Measurements from ENCODE around the gene RNFT2.
"Not testable (repeated sequence)": the region's sequence is repeated elsewhere in the genome, so short reads cannot be mapped to it uniquely, and the experiment has no call there.

RNFT2 gene

GRCh38 chr12:116718655-116719454 lies 19.3 kb upstream of the RNFT2 start:
- TF ChIP-seq POLR2A (IDR thresholded peaks at IDR 0.05; ENCODE audit: low read depth, low read length): no peak
- DNase-seq (ENCODE audit: insufficient read length, low spot score): no peak

GRCh38 chr12:116719731-116720528 lies 18.2 kb upstream of the RNFT2 start:
- DNase-seq (ENCODE audit: insufficient read length, low spot score) (no peak), FAIRE-seq (no peak)
- TF ChIP-seq POLR2A (IDR thresholded peaks at IDR 0.05; ENCODE audit: low read depth, low read length): no peak

More at GRCh38 chr12:116718655-116719454, 19.3 kb upstream of the RNFT2 start:
- FAIRE-seq: no peak

- TF ChIP-seq POLR2A (IDR thresholded peaks at IDR 0.05; ENCODE audit: low read depth, low read length): no peak
- DNase-seq (ENCODE audit: insufficient read length, low spot score) (no peak), FAIRE-seq (no peak)
Measured at GRCh38 chr12:116722245-116722644, 15.9 kb upstream of the RNFT2 start.

- no peak for FAIRE-seq
- no peak for DNase-seq (ENCODE audit: insufficient read length, low spot score)
- no peak for TF ChIP-seq POLR2A (IDR thresholded peaks at IDR 0.05; ENCODE audit: low read depth, low read length)
Measured at GRCh38 chr12:116726694-116727093, 11.4 kb upstream of the RNFT2 start.

GRCh38 chr12:116727261-116727660 lies 10.9 kb upstream of the RNFT2 start:
- no peak for FAIRE-seq
- no peak for DNase-seq (ENCODE audit: insufficient read length, low spot score)
- no peak for TF ChIP-seq POLR2A (IDR thresholded peaks at IDR 0.05; ENCODE audit: low read depth, low read length)

DNA sequence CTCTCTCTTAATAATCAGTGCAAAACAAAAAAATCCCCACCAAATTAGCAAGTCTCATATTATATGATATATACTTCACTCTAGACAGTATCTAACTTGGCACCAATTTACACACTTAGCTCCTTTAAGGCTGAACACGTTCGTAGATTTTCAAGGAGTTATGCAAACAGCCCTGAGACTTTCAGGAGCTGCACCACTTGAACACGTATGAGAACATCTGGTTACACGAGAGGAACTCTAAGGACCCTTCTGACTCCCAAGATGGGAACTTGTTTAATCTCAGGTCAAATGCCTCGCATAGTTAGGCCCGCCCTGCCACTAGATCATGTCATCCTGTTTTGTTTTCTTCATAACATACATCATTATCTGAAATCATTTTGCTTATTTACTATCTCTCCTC lies 10.2 kb upstream of the RNFT2 start:
- FAIRE-seq (no peak), DNase-seq (ENCODE audit: insufficient read length, low spot score) (no peak)
- no peak for TF ChIP-seq POLR2A (IDR thresholded peaks at IDR 0.05; ENCODE audit: low read depth, low read length)

DNA sequence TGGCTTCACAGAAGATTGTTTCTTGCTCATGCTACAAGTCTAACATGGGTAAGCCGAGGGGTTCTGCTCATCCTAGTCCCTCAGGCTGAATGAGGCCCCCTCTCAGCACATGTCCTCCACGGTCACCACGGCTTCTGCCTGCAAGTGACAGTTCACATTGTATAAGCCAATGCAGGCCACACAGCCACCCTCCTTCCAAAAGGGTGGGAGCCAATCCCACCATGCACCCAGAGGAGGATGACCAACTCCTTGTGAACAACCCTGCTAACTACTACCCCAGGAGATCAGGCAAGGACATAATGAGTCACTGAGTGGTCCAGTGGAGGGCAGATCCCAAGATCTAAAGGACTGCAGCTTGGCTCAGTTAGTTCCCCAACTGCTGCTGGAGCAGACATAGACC lies 6.3 kb upstream of the RNFT2 start:
- DNase-seq (ENCODE audit: insufficient read length, low spot score): no peak
- TF ChIP-seq POLR2A (IDR thresholded peaks at IDR 0.05; ENCODE audit: low read depth, low read length): no peak
- no peak for FAIRE-seq

DNA sequence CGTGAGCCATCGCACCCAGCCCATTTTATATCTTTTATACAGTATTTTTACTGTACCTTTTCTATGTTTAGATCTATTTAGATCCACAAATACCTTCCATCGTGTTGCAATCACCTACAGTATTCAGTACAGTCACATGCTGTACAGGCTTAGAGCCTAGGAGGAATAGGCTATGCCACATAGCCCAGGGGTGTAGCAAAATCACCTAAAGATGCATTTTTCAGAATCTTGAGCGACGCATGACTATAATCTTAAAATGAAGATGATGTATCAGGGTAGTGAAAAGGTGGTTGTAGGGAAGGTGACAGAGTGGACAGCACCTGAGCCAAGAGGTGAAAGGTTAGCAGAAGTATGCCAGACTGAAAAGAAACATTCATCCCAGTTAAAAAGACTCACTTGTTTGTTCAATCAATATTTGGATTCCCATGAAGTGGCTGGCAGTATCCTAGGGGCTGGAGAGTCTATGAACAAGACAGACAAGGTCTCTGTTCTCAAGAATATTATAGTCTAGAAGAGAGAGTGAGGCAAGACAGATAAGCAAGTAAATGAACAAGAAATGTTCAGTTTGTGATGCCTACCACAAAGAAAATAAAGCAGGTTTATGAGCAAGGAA lies 3.9 kb upstream of the RNFT2 start:
- DNase-seq (ENCODE audit: insufficient read length, low spot score) (no peak), FAIRE-seq (no peak)
- TF ChIP-seq POLR2A (IDR thresholded peaks at IDR 0.05; ENCODE audit: low read depth, low read length): no peak

- TF ChIP-seq POLR2A (IDR thresholded peaks at IDR 0.05; ENCODE audit: low read depth, low read length): no peak
- no peak for DNase-seq (ENCODE audit: insufficient read length, low spot score)
- no peak for FAIRE-seq
Measured at GRCh38 chr12:116735084-116735483, 3.0 kb upstream of the RNFT2 start.

DNA sequence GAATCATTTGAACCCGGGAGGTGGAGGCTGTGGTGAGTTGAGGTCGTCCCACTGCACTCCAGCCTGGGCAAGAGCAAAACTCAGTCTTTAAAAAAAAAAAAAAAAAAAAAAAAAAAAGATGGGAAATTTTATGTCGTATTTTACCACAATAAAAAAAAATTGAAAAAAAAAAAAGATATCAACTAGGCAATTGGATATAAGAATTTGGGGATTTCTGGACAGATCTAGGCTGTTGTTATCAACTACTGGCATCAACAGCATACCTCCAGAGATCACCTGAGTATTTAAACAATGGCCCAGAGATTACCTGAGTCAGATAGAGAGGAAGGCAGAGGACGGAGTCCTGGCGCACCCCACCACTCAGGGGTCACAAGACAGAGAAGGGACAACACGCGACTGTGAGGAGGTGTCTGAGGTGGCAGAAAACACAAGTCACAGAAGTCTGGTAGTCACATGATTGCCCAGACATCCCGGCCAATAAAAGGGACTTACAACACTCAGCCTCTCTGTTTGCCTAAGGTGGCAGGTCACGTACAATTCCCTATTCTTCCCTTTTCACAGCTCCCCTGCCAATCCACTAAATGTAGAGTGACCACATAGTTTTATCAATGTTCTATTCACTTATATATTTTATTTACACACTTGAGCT lies 2.0 kb upstream of the RNFT2 start:
- no peak for TF ChIP-seq POLR2A (IDR thresholded peaks at IDR 0.05; ENCODE audit: low read depth, low read length)
- no peak for FAIRE-seq
- no peak for DNase-seq (ENCODE audit: insufficient read length, low spot score)

DNA sequence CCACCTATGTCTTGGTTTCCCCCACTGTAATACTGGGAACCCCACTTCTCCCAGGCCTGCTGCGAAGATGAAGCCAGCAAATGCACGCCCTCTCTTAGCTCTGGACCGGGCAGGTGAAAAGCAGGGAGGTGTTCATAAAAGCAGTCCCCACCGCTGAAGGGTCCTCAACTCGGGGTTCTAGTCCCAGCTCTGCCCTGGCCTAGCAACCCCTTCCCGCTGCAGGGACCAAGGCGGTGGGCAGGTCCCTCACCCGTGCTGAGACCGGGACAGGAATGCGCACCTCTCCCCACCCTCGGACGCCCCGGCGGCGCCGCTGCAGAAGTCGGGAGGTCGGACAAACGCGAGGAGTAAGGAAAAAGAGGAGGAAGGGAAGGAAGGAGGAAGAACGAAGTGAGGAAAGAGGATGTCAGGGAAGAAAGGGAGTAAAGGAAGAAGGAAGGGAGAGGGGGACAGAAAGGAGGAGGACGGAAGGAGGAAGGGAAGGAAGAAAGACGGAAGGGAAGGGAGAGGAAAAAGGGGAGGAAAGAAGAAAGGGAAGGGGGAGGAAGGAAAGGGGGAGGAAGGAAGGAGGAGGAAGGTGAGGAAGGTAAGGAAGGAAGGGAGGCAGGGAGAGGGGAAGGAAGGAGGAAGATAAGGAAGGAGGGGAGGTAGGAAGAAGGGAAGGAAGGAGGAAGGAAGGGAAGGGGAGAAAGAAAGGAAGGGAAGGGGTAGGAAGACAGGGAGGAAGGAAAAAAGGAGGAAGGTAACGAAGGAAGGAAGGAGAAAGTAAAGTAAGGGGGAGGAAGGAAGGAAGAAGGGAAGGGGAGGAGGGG lies 947 bp upstream of the RNFT2 start:
- peak; percentile 20 for DNase-seq (ENCODE audit: insufficient read length, low spot score)
- no peak for FAIRE-seq
- no peak for TF ChIP-seq POLR2A (IDR thresholded peaks at IDR 0.05; ENCODE audit: low read depth, low read length)

DNA sequence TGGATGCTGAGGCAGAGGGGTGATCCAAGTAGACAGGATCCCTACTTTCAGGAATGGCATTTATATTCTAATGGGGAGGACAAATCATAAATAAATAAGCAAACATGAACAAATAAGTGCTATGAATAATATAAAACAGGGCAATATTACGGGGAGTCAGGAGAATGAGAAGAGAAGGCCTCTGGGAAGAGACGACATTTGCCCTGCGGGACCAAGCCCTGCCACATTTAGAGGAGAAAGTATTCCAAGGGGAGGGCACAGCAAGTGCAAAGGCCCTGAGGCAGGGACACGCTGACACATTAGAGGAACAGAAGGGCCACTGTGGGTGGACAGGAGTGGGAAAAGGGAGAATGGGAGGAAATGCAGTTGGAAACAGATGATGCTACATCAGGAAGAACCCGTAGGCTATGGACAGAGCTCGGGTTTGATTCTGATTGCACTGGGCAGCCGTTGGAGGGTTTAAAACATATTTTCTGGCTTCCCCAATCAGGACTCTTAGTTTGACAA lies 1.3 kb downstream of the RNFT2 start:
- DNase-seq (ENCODE audit: insufficient read length, low spot score): no peak
- FAIRE-seq: no peak
- no peak for TF ChIP-seq POLR2A (IDR thresholded peaks at IDR 0.05; ENCODE audit: low read depth, low read length)

DNA sequence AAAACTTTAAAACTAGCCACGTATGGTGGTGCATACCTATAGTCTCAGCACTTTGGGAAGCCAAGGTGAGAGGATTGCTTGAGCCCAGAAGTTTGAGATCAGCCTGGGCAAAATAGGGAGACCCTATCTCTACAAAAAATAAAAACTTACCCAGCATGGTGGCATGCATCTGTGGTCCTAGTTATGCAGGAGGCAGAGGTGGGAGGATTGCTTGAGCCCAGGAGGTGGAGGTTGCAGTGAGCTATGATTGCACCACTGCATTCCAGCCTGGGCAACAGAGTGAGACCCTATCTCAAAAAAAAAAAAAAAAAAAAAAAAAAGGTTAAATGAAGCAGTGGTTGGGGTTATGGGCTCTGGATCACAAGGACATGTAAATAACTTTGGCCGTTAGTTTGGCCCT lies 4.7 kb downstream of the RNFT2 start:
- not testable (repeated sequence) for DNase-seq (ENCODE audit: insufficient read length, low spot score); FAIRE-seq

Measured in H54 (cell line).